ENCODE measurements around the gene CLEC16A.
"Not testable (repeated sequence)": the region's sequence is repeated elsewhere in the genome, so short reads cannot be mapped to it uniquely, and the experiment has no call there.

CLEC16A gene

DNA sequence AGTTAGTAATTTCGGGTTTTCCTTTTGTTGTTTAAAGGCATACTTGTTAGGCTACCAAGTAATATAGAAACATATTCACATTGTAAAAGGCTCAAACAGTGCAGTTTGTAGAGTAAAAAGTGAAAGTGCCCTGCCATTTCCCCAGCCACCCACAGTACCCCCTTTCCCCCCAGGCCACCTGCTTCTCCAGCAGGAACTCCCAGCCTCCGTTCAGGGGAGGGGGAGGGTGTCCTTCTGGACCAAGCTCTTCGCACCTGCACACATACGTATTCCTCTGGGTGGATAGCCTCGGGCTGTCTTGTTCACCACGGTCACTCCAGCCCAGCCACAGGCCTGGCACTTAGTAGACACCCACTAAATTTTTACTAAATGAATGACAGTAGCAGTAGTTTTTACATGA lies 144.5 kb downstream of the CLEC16A start:
- DNase-seq, result no peak

DNA sequence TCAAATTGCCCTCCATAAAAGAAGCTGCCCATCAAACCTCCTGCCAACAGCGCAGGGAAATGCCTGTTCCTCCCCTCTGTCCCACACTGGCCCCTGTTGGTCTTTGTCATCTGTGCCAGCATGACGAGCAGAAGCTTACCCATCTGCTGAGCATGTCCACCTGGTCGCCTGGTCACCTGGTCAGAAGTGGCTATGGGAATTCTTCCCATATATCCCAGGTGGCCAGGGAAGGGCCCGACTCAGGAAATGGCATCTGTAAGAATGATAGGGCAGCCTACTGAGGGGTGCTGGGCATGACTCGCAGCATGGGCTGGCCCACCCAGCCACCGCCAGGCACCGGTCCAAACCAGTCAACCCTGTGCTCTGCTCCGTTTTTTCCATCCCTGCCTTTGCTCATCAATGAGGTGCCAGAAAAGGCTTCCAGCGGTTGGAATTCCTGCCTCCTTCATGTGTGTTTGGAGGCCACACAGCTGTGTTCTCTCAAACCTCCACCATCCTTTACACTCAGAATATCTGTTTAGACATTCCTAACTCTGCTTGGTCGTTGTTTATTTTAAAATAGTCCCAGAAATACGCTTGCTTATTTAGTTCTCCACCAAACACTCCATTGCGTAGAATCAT lies 145.2 kb downstream of the CLEC16A start:
- DNase-seq, result no peak

DNA sequence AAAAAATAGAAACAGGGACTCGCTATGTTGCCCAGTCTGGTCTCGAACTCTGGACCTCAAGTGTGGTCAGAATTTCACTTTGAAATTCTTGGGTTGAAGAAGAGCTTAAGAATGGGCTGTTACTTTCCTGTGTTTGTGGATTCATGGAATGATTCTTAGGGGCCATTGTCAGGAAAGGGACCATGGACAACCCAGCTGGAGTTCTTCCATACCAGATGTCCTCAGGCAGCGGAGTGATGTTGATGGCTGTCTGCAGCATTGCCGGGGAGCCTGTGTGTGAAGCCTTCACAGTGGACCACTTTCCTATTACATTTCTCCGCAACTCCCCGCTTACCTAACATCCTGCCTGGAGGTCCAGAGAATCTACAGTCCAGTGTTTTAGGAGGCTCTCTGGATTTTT lies 145.9 kb downstream of the CLEC16A start:
- no peak for DNase-seq

DNA sequence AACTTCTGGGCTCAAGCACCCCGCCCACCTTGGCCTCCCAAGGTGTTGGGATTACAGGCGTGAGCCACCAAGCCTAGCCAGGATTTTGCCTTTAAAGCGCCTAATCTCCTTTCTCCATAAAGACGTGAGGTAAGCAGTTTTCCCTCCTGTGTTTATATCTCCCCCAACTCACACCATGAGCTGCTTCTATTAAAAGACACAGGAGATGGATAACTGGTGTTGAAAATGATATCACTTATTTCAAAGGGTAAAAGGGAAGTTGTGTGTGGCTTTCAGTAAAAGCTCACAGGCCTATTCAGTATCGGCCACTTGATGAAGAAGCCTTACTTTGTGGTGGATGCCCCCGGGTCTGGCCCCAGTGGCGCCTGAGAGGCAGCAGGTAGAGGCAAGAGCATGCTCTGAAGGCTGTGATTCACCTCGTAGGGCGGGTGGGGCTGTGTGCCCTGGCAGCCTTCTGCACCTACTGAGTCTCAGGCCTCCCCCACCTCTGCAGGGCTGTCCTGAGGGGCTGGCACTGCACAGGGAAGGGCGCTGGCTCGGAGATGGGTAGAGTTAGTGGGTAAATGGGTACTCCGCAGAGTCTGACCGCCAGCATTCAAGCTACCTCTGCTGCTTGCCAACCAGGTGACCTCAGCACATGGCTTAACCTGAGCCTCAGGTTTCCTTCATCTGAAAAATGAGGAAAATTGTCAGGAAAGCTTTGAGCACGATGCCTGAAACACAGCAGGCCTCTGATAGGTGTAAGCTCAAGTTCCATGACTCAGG lies 146.8 kb downstream of the CLEC16A start:
- no peak for DNase-seq

DNA sequence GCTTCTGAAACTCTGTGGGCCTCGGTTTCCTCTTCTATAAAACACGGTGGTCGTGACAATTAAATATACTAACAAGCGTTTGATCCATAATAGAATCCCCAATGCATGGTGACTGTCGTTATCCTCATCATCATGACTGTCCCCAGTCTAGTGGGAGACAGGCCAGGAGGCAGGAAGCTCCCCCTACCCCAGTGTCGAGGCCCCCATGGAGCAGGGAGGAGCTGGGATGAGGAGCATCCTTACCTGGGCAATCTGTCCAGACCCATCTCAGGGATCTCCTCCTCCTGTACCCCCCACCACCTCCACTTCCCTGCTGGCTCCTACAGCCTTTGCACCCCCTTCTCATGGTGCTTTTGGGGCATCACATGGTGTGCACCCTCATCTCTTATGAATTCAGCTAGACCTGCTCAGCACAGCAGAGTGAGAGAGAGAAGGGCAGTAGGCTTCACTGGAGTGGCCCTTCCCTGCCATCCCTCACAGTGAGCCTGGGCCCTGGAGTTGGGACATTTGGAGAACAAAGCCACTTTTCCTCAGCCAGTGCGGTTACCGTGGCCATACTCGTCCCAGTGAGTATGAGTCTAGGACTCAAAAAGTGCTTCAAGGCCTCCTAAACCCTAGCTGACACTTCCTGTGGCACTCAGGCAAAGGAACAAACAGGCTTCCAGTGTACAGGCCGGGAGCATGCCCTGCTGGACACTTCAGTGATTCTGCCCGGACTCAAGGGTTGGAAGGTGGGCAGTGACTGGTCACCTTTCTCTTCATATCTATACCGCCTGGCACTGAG lies 148.6 kb downstream of the CLEC16A start:
- DNase-seq, result no peak

DNA sequence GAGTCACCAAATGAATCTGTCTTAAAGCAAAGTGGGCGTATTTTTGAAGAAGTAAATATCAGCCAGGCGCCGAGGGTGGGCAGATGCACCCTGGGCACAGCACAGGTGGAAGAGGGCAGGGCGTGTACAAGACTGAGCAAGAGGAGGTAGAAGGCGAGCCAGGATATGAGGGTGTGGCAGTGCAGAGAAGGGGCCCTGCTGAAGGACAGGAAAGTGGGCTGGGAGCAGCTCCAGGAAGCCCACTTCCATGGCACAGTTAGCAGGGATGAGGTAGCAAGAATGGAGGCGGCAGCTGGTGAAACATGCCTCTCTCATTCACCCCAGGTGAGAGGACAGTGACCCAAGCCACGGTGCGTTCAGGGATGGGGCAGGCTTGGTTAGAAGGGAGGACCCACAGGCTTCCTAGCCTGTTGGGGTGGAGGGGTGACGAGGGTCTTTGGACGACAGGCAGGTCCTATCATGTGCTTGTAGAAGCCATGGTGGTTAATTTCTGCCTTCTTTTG lies 149.3 kb downstream of the CLEC16A start:
- DNase-seq, result no peak

DNA sequence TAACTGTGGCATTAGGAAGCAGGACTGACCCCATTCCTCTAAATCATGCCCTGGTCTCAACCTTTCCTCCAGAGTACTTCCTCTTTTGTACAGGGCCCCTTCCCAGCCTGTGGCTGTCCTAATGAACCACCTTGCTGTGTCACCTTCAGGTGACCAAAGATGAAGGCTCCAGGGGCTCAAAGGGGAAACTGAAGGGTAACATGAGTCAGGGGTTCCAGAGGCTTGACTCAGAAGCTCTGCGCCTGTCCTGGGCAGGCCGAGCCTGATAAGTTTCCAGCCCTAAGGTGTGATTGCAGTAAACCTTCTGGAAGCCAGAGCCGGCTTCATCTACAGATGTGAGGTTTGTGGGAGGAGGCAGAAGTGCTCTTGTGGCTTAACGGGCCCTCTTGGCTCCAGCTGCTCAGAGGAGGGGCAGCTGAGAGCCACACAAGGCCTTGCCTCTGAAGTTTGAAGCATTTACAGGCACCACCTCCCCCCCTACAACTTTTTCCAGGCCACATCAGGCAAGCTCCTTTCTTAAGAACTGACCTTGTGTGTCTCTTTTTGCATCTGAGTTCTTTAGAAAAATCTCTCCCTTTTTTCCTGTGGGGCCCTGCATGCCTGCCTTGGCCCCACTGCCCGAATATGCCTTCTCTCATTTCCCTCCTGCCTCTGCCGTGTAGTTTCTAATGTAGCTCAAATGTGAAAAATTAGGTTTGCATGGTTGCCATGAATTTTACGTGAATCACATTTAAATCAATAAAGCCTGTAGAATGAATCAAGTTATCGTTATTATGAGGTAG lies 149.9 kb downstream of the CLEC16A start:
- DNase-seq, result peak; percentile 83

DNA sequence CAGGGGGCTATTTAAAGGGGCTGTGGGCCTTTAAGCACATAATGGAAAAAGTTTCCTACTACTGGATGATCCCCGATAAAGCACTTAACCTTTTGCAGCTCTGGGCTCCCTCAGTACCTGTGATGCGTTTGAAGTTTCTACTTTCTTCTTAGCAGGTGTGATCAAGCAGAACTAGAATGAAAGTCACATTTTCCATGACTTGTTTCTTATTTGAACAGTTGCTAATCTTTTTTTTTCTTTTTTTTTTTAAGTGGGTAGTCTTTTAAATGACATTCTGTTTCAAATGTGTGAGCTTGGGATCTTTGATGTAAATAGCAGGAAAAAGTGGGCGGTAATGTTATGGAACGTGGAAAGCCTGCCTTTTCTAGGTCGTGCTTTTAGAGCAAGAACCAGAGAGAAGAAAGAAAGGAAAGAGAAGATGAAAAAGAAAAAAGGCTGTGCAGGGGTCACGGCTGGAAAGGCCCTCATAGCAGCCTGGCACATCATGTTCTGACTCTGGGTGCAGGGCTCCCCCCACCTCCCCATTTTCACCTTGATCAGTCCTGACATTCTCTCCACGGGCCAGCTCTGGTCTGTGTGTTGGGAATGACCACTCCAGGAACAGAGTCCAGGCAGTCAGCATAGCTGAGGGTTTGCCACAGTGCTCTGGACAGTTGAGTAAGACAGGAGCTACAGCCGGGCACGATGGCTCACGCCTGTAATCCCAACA lies 150.6 kb downstream of the CLEC16A start:
- DNase-seq, result no peak

DNA sequence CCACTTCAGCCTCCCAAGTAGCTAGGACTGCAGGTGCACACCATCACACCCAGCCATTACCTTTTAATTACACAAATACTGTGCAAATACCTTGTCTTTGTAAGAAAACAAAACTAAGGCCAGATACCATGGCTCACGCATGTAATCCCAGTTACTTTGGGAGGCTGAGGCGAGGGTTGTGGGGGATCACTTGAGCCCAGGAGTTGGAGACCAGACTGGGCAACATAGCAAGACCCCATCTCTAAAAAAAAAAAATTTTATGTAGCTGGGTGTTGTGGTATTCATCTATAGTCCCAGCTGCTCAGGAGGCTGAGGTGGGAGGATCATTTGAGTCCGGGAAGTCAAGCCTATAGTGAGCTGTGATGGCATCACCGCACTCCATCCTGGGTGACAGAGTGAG lies 151.6 kb downstream of the CLEC16A start:
- DNase-seq, result no peak

DNA sequence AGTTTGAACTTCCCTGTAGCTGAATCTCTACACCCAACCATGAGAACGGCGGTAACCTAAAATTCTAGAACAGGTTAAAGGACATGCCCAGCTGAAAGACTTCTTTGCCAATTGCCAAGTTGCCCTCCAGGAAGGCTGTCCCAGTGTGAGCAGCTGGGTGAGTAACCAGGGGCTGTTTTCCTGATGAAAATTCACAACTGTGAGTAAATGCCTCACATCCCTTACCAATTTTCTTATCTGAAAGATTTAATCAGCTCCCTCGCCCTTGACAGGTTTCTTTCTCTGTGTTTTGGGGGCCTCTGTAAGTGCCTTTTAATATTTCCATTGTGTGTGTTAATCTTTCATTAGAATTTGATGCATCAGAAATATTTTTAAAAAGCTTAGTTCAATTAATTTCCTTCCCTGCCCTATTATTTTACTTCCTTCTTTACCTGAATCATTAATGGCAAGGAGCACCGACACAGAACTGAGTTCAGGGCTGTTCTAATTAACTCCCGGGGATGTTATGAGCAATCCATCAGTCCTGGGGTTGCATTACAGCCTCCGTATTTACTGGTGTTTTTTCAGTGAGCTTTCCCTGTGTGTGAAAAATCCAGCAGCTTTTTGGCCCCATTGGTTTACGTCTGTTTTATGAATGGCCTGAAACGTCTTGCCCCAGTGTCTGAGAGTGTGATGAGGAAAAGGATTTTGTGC lies 152.9 kb downstream of the CLEC16A start:
- DNase-seq, result no peak

DNA sequence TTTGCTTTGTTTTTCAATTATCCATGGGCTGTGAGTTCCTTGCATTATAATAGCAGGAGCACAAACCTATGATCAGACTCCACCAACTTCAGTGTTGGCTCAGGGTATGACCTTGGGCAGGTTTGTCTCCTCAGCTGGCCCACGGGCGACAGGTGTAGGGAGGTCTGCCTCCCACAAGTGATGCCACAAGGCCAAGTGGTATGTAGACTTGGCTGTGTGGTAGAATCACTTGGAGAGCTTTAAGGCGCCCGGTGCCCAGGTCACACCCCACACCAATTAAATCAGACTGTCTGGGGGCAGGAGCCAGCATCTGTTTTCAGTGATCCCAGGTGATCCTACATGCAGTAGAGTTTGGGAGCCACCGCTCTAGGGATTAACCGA lies 153.4 kb downstream of the CLEC16A start:
- no peak for DNase-seq

DNA sequence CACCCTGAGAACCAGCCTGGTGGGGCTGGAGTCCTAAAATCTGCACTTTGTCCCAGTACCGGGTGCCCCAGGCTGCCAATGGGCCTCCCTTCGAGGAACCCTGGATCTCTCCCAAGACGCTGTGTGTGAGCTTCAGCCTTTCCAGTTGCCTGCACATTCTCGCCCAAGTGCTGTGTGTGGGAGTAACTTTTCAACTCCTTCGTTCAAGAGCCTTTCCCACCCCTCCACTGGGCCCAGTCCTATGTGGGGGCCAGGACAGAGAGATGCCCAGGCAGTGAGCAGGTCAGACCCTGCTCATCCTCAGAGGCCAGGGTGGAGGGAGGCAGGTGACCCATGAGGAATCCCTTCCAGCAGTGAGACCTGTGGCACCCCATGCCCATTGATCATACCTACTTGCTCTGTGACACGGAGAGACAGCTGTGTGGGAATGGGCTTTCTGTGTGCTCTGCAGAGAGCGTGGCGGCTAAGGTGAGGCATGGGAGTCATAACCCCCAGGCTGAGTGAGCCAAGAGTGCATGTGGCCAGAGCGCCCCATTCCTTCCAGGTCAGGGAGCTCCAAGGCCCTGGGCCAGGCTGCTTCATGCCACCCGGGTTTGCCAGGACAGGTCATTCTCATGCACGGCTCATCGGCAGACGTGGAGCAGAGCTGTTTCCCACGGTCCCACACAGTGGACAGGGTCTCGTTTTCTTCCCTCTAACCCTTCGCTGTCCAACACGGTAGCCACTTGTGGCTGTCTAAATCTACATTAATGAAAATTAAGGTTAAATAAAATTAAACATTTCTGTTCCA lies 154.4 kb downstream of the CLEC16A start:
- no peak for DNase-seq

DNA sequence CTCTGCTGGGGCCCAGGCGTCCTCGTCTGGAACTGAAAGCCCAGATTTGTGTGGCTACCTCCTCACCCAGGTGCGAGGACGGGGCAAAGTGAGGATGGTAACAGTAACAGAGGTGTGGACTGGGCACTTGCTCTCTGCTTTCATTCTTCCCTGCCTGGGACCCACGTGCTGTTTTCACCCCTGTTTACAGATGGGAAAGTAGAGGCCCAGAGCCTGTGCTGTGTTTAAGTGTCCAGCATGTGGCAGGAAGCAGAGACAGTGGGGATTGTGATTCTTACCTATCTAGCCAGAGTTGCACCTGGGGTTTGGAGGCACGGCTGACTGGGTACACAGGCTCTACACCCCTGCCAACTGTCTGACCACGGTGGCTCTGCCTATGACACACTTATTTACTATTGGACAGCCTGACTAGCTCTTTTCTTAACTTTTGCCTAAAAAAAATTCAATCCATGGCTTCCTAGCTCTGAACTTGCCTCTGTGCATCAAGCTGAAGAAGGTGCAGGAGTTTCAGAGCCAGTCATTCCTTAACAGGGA lies 155.4 kb downstream of the CLEC16A start:
- DNase-seq, result no peak

DNA sequence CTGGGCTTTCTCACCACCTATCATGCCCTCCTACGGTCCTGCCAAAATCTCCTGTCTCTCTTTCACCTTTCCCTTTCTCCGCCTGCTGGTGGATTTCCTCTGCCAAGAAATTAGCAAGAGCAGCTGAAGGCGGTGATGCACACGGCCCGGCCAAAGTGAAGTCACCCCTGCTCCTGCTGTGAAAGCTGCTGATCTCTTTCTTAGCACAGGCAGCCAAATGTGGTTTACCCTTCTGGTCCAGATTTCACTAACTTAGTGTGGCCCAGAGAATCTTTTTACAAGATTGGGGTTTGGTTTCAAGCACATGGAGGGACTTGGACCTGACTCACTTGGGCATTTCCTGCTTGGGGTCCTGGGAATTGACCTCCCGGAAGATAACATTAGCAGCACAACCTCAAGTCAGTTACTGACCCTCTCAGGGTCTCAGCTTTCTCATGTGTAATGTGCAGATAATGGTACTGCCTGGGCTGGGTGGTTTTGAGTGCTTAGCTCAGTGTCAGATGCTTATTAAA lies 155.9 kb downstream of the CLEC16A start:
- peak; percentile 11 for DNase-seq

DNA sequence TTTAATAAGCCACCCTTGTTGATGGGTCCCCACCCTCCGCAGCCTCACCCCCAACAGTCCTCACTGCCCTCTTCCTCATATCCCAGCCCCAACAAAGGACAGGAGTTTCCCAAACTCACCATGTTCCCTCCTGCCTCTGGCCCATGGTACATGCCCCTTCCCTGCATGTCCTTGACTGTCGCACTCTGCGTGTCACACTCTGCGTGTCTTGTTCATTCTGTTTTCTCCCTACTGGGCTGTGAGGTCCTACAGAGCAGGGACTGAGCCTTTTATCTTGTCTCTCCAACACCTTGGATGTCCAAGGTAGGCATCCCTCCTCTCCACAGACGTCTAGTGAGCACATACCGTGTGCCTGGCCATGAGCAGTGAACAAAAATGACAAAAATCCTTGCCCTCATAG lies 156.9 kb downstream of the CLEC16A start:
- DNase-seq, result no peak

DNA sequence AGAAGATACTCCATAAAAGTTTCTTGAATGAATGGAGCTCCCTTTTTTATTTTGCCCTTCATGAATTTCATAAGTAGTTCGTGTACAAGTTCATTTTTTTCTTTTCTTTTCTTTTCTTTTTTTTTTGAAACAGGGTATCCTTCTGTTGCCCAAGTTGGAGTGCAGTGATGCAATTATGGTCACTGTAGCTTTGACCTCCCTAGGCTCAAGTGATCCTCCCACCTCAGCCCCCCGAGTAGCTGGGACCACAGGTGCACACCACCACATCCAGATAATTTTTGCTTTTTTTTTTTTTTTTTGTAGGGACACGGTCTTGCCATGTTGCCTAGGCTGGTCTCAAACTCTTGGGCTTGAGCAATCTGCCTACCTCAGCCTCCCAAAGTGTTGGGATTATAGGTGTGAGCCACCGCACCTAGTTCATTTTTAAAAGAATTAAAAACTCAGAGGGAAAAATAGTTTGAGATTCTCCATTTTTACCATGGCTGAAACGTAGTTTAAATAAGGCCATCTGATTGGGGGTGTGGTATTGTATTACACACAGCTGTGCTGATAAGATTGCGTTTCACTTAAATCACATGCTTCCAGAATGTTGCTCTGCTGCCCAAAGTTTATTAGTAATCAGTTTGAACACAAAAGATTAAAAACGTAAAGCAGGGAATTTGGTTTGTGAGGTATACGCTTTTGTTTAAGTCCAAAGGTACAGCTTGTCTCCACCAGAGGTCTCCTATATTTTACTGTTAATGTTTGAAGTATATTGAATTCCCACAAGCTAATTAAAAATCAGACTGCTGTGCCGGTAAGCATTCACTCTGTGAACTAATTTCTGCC lies 157.5 kb downstream of the CLEC16A start:
- DNase-seq, result peak; percentile 93

DNA sequence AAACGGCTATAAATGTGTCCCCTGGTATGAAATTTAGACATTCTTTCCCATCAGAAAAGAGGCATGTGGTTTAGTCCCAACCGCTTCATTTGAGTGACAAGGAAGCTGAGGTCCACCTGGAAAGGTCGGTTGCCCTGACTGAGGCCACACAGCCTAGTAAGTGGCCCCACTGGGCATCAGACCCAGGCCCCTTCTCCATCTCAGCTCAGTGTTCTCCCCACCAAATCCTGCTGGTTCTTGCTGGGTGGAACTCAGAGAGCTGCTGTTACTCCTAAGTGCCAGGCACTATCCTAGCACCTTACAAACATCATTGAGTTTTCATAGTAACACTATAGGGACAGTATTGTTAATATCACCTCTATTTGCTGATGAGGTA lies 158.1 kb downstream of the CLEC16A start:
- no peak for DNase-seq

DNA sequence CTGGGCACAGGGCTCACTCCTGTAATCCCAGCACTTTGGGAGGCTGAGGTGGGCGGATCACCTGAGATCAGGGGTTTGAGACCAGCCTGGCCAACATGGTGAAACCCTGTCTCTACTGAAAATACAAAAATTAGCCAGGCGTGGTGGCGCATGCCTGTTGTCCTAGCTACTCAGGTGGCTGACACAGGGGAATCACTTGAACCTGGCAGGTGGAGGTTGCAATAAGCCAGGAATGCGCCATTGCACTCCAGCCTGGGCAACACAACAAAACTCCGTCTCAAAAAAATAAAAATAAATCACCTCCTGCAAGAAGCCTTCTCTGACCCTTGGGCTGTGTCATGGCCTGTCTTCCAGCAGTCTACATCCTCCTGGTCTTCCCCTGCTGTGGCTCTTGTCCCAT lies 158.9 kb downstream of the CLEC16A start:
- not testable (repeated sequence) for DNase-seq
